SK-N-SH (cell line): Measurements from ENCODE around the gene NPTX2. TPM values are rescaled to one million over a fixed set of nuclear protein-coding genes. Genes with fewer than 3 reads are reported as not detected.

Source experiments
- CTCF ChIA-PET: fragments of 300-600, 350-600 bp; formaldehyde crosslinking; extraction: SDS; loops from one replicate; lab custom pipeline; 2021; lab: Yijun Ruan, JAX
- POLR2A ChIA-PET: fragments of 350-600 bp; sonication (Branson Sonifier 250); formaldehyde crosslinking; extraction: SDS; loops from one replicate; lab custom pipeline; 2020; ENCODE audit warnings: antibody characterized with exemption, inconsistent platforms; lab: Yijun Ruan, JAX
- DNase-seq: peaks from one replicate; pipeline ENCODE4 v3.0.0; 2012
- H2AFZ ChIP-seq: fragments of 200-600 bp; sonication (generic); 2 replicates; pipeline ENCODE4 v1.8.1; 2016; ENCODE audit warnings: antibody characterized with exemption, mild to moderate bottlenecking, low read depth
- H3F3A ChIP-seq: fragments of 200-600 bp; sonication (generic); replicated peaks from 2 replicates; pipeline ENCODE3; 2016; ENCODE audit warnings: antibody characterized with exemption, mild to moderate bottlenecking; ENCODE audit not compliant: insufficient read depth
- H3K27ac ChIP-seq, 2 experiments: fragments of 200-500 bp in 1 of 2; fragments of 200-600 bp in 1 of 2; sonication (Bioruptor generic) in 1 of 2; sonication (generic), shearing (Covaris generic) in 1 of 2; 2 replicates each; pipeline versions ENCODE4 v1.5.1 to v1.6.1; 2014 to 2016; ENCODE audit warnings: low read depth in 2 of 2, inconsistent platforms in 1 of 2, low read length in 1 of 2, mild to moderate bottlenecking in 1 of 2, mixed read lengths in 1 of 2
- H3K27me3 ChIP-seq: fragments of 200-600 bp; sonication (generic), shearing (Covaris generic); 2 replicates; pipeline ENCODE4 v1.6.1; 2016; ENCODE audit warnings: mixed run types; ENCODE audit not compliant: insufficient read depth
- H3K36me3 ChIP-seq, 2 experiments: fragments of 200-500 bp in 1 of 2; fragments of 200-600 bp in 1 of 2; sonication (Bioruptor generic) in 1 of 2; sonication (generic) in 1 of 2; replicated peaks in 1 of 2; 2 replicates each; pipeline versions ENCODE3 to v1.5.1; 2014 to 2016; ENCODE audit warnings: low read length in 1 of 2, mild to moderate bottlenecking in 1 of 2; ENCODE audit not compliant: insufficient read depth in 2 of 2, control insufficient read depth in 1 of 2
- H3K4me1 ChIP-seq, 2 experiments: fragments of 200-500 bp in 1 of 2; fragments of 200-600 bp in 1 of 2; sonication (Bioruptor generic) in 1 of 2; sonication (generic), shearing (Covaris generic) in 1 of 2; 2 replicates each; pipeline versions ENCODE4 v1.5.1 to v1.6.1; 2014 to 2016; ENCODE audit warnings: low read depth in 1 of 2, low read length in 1 of 2, mixed run types in 1 of 2; ENCODE audit not compliant: insufficient read depth in 2 of 2, control insufficient read depth in 1 of 2
- H3K4me2 ChIP-seq: fragments of 200-600 bp; sonication (generic), shearing (Covaris generic); 2 replicates; pipeline ENCODE4 v1.6.1; 2017; ENCODE audit warnings: mixed run types
- H3K4me3 ChIP-seq, 2 experiments: fragments of 200-500 bp in 1 of 2; fragments of 200-600 bp in 1 of 2; sonication (Bioruptor generic) in 1 of 2; sonication (generic), shearing (Covaris generic) in 1 of 2; 2 replicates each; pipeline versions ENCODE4 v1.5.1 to v1.8.1; 2014 to 2016; ENCODE audit warnings: low read depth in 2 of 2, inconsistent platforms in 1 of 2, low read length in 1 of 2, mild to moderate bottlenecking in 1 of 2, mixed read lengths in 1 of 2, moderate library complexity in 1 of 2
- H3K79me2 ChIP-seq: fragments of 200-600 bp; sonication (generic); 2 replicates; pipeline ENCODE4 v1.8.1; 2017; ENCODE audit warnings: mild to moderate bottlenecking; ENCODE audit not compliant: insufficient read depth
- H3K9ac ChIP-seq: fragments of 200-600 bp; sonication (generic); 2 replicates; pipeline ENCODE4 v1.6.1; 2017; ENCODE audit warnings: mixed run types
- H3K9me2 ChIP-seq: fragments of 200-600 bp; sonication (generic); 2 replicates; pipeline ENCODE4 v1.6.1; 2017; ENCODE audit warnings: mixed run types
- H3K9me3 ChIP-seq: fragments of 200-600 bp; sonication (generic); 2 replicates; pipeline ENCODE4 v1.6.1; 2017; ENCODE audit warnings: mixed run types, mild to moderate bottlenecking, moderate library complexity
- H4K20me1 ChIP-seq: fragments of 200-600 bp; sonication (generic); 2 replicates; pipeline ENCODE4 v1.6.1; 2017; ENCODE audit warnings: mild to moderate bottlenecking, mixed run types; ENCODE audit not compliant: insufficient read depth
- CHD2 ChIP-seq: fragments of 150-350 bp; IDR thresholded peaks from 2 replicates; pipeline ENCODE4 v1.6.1; 2018; ENCODE audit warnings: low read length; ENCODE audit not compliant: partially characterized antibody
- EP300 ChIP-seq, 2 experiments: IDR thresholded peaks; 2 replicates each; pipeline versions ENCODE4 v1.4.0 to v1.6.1; 2012; ENCODE audit warnings: borderline replicate concordance in 1 of 2, low read depth in 1 of 2, low read length in 1 of 2
- EZH2phosphoT487 ChIP-seq: fragments of 200-600 bp; sonication (generic); IDR thresholded peaks from 2 replicates; pipeline ENCODE4 v1.6.1; 2017; ENCODE audit warnings: low read depth, mixed run types, mild to moderate bottlenecking, antibody characterized with exemption, moderate library complexity, borderline replicate concordance
- FOSL2 ChIP-seq: IDR thresholded peaks from 2 replicates; pipeline ENCODE4 v1.4.0; 2012; ENCODE audit warnings: low read depth, mild to moderate bottlenecking, moderate library complexity, borderline replicate concordance
- GABPA ChIP-seq: IDR thresholded peaks from 2 replicates; pipeline ENCODE4 v1.4.0; 2012; ENCODE audit warnings: low read depth, mild to moderate bottlenecking
- GATA2 ChIP-seq: sonication (generic); formaldehyde crosslinking; IDR thresholded peaks from 2 replicates; pipeline ENCODE4 v1.5.0; 2020; ENCODE audit warnings: mild to moderate bottlenecking, missing genetic modification reagents
- JUND ChIP-seq: IDR thresholded peaks from 2 replicates; pipeline ENCODE4 v1.4.0; 2012
- MEF2A ChIP-seq: IDR thresholded peaks from 2 replicates; pipeline ENCODE4 v1.4.0; 2012; ENCODE audit warnings: low read depth, borderline replicate concordance
- MXI1 ChIP-seq: IDR thresholded peaks from 2 replicates; pipeline ENCODE4 v1.6.1; 2012; ENCODE audit warnings: mild to moderate bottlenecking, low read depth, low read length, improper control_type of control experiment
- NFIC ChIP-seq: IDR thresholded peaks from 2 replicates; pipeline ENCODE4 v1.4.0; 2012; ENCODE audit warnings: borderline replicate concordance
- NRF1 ChIP-seq: IDR thresholded peaks from 2 replicates; pipeline ENCODE4 v1.6.1; 2012; ENCODE audit warnings: low read depth, mild to moderate bottlenecking, low read length
- RAD21 ChIP-seq: IDR thresholded peaks from 2 replicates; pipeline ENCODE4 v1.6.1; 2012; ENCODE audit warnings: mild to moderate bottlenecking, low read length
- RCOR1 ChIP-seq: fragments of 150-350 bp; IDR thresholded peaks from 2 replicates; pipeline ENCODE4 v1.6.1; 2017; ENCODE audit warnings: antibody characterized with exemption, low read length
- RXRA ChIP-seq: IDR thresholded peaks from 2 replicates; pipeline ENCODE4 v1.4.0; 2012; ENCODE audit warnings: low read depth, mild to moderate bottlenecking, borderline replicate concordance
- USF2 ChIP-seq: fragments of 150-350 bp; IDR thresholded peaks from 2 replicates; pipeline ENCODE4 v1.6.1; 2017; ENCODE audit warnings: antibody characterized with exemption, low read length, low read depth, borderline replicate concordance
- YY1 ChIP-seq: IDR thresholded peaks from 2 replicates; pipeline ENCODE4 v1.4.0; 2012; ENCODE audit warnings: low read depth, mild to moderate bottlenecking
- WGBS: methylation state at CpG from one replicate; pipeline ENCODE4 v1.1.6; 2017; ENCODE audit warnings: low lambda C conversion rate; 5-methylcytosine and 5-hydroxymethylcytosine counted together
- polyA plus RNA-seq, 3 experiments: library from polyadenylated mRNA; depleted of rRNA; stranded (reverse); fragments of >200 nt; gene quantifications; 2 replicates each; pipeline ENCODE4 v1.2.3, GENCODE V29; 2012
- TF ChIP-seq, protein P1 (sequence below): IDR thresholded peaks from 2 replicates; pipeline ENCODE4 v1.4.0; 2012; ENCODE audit warnings: low read depth
- TF ChIP-seq, protein P2 (sequence below): IDR thresholded peaks from 2 replicates; pipeline ENCODE4 v1.6.1; 2012; ENCODE audit warnings: mild to moderate bottlenecking, low read depth, low read length, moderate library complexity
- TF ChIP-seq, protein P3 (sequence below): IDR thresholded peaks from 2 replicates; pipeline ENCODE4 v1.4.0; 2012; ENCODE audit warnings: low read depth, borderline replicate concordance

The NPTX2 gene
- polyA plus RNA-seq, 1 of the 3 experiments (the other 2 are of a cell fraction) = 0.41 TPM

GRCh38 chr7:98599886-98600285, 17.2 kb upstream of the NPTX2 start:
- WGBS = 53% methylated on average over 6 of the region's 6 CpGs
- no peak overlapping the region for H3K4me3 ChIP-seq
- no peaks in the 10 kb centered on the region for H3K36me3 ChIP-seq
- H3K9ac ChIP-seq = no peak overlapping the region
- DNase-seq = no peak
- ChIA-PET POLR2A (no interaction called here), CTCF (interaction anchor here (1.2 to 6.0 kb wide), 4 partner anchors 17 to 166 kb away, joined by 3 to 29 read pairs (median 3); partner anchors contain the start of gene NPTX2)
- no peak overlapping the region for H3K27ac ChIP-seq
- no peaks in the 10 kb centered on the region for H3F3A ChIP-seq
- no peaks in the 10 kb centered on the region for H3K79me2 ChIP-seq
- no peak overlapping the region for H3K4me2 ChIP-seq
- H3K4me1 ChIP-seq = no peaks in the 10 kb centered on the region; a peak in 1 of 4 replicates
- no peaks in the 10 kb centered on the region; the same call in 1 of the 2 replicates for H3K9me3 ChIP-seq
- TF ChIP-seq NFIC (no peak), GATA2 (CRISPR knock-in tag) (no peak), MXI1 (no peak), USF2 (no peak), GABPA (no peak), YY1 (no peak), FOSL2 (no peak), EZH2phosphoT487 (no peak), JUND (no peak), RCOR1 (no peak), NRF1 (no peak), RXRA (no peak), EP300 (IDR thresholded peaks at IDR 0.05; ENCODE audit: borderline replicate concordance in 1 of 2, low read depth in 1 of 2, low read length in 1 of 2) (no peak), RAD21 (no peak), MEF2A (no peak), CHD2 (no peak)
- TF ChIP-seq, protein P1, sequence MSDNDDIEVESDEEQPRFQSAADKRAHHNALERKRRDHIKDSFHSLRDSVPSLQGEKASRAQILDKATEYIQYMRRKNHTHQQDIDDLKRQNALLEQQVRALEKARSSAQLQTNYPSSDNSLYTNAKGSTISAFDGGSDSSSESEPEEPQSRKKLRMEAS = no peak
- TF ChIP-seq, protein P2, sequence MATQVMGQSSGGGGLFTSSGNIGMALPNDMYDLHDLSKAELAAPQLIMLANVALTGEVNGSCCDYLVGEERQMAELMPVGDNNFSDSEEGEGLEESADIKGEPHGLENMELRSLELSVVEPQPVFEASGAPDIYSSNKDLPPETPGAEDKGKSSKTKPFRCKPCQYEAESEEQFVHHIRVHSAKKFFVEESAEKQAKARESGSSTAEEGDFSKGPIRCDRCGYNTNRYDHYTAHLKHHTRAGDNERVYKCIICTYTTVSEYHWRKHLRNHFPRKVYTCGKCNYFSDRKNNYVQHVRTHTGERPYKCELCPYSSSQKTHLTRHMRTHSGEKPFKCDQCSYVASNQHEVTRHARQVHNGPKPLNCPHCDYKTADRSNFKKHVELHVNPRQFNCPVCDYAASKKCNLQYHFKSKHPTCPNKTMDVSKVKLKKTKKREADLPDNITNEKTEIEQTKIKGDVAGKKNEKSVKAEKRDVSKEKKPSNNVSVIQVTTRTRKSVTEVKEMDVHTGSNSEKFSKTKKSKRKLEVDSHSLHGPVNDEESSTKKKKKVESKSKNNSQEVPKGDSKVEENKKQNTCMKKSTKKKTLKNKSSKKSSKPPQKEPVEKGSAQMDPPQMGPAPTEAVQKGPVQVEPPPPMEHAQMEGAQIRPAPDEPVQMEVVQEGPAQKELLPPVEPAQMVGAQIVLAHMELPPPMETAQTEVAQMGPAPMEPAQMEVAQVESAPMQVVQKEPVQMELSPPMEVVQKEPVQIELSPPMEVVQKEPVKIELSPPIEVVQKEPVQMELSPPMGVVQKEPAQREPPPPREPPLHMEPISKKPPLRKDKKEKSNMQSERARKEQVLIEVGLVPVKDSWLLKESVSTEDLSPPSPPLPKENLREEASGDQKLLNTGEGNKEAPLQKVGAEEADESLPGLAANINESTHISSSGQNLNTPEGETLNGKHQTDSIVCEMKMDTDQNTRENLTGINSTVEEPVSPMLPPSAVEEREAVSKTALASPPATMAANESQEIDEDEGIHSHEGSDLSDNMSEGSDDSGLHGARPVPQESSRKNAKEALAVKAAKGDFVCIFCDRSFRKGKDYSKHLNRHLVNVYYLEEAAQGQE = no peak
- TF ChIP-seq, protein P3, sequence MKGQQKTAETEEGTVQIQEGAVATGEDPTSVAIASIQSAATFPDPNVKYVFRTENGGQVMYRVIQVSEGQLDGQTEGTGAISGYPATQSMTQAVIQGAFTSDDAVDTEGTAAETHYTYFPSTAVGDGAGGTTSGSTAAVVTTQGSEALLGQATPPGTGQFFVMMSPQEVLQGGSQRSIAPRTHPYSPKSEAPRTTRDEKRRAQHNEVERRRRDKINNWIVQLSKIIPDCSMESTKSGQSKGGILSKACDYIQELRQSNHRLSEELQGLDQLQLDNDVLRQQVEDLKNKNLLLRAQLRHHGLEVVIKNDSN = no peak
- H4K20me1 ChIP-seq = no peaks in the 10 kb centered on the region
- H2AFZ ChIP-seq = no peak overlapping the region
- no peaks in the 10 kb centered on the region for H3K9me2 ChIP-seq
- no peaks in the 10 kb centered on the region for H3K27me3 ChIP-seq
